BJ (cell line): Measurements from ENCODE around the gene PTPRK. TPM values are rescaled to one million over a fixed set of nuclear protein-coding genes. Genes with fewer than 3 reads are reported as not detected.

Source experiments
- CTCF ChIA-PET: fragments of 350-600 bp; formaldehyde crosslinking; extraction: SDS; loops from one replicate; lab custom pipeline; 2021; ENCODE audit warnings: antibody characterized with exemption, inconsistent platforms; lab: Yijun Ruan, JAX
- POLR2A ChIA-PET: fragments of 300-600 bp; sonication (Branson Sonifier 250); formaldehyde crosslinking; extraction: SDS; loops from one replicate; lab custom pipeline; 2021; ENCODE audit warnings: antibody characterized with exemption; lab: Charles Lee
- DNase-seq: peaks from one replicate; pipeline ENCODE4 v3.0.0-alpha.2; 2011; ENCODE audit warnings: low read depth
- H3K27me3 ChIP-seq: 2 replicates; pipeline ENCODE4 v1.6.0; 2011; ENCODE audit warnings: low read length; ENCODE audit not compliant: control insufficient read depth, insufficient read depth
- H3K36me3 ChIP-seq: 2 replicates; pipeline ENCODE4 v1.5.1; 2011; ENCODE audit warnings: low read length; ENCODE audit not compliant: control insufficient read depth, insufficient read depth
- H3K4me3 ChIP-seq: 2 replicates; pipeline ENCODE4 v1.5.1; 2011; ENCODE audit warnings: low read depth, mild to moderate bottlenecking, control low read depth, low read length
- CTCF ChIP-seq: IDR thresholded peaks from 2 replicates; pipeline ENCODE4 v1.5.1; 2011; ENCODE audit warnings: low read depth, mild to moderate bottlenecking, control low read depth, inconsistent platforms, low read length, moderate library complexity; ENCODE audit not compliant: insufficient read depth
- polyA plus RNA-seq: library from polyadenylated mRNA; depleted of rRNA; stranded (reverse); fragments of >200 nt; gene quantifications from 2 replicates; pipeline ENCODE4 v1.2.3, GENCODE V29; 2011

PTPRK gene
- polyA plus RNA-seq, 1 experiment = 18.5 TPM

- peaks cover 4% of the 10 kb centered on the region; the same call in 1 of the 2 replicates for H3K36me3 ChIP-seq
- no peak overlapping the region for H3K4me3 ChIP-seq
- no peaks in the 10 kb centered on the region for H3K27me3 ChIP-seq
- no peak for DNase-seq
- CTCF ChIA-PET = no interaction called here
- no peak for TF ChIP-seq CTCF
- POLR2A ChIA-PET = interaction anchor here (0.5 kb wide), 1 partner anchor 274 kb away, joined by 4 read pairs; no protein-coding TSS in a partner anchor
Measured at GRCh38 chr6:128062882-128063603, 457.4 kb downstream of the PTPRK start.

- no peaks in the 10 kb centered on the region for H3K27me3 ChIP-seq
- H3K4me3 ChIP-seq = no peak overlapping the region
- no peak for TF ChIP-seq CTCF
- no peaks in the 10 kb centered on the region; the same call in none of the 2 replicates for H3K36me3 ChIP-seq
- DNase-seq = peak; percentile 26
- POLR2A ChIA-PET = no interaction called here
- CTCF ChIA-PET = no interaction called here
Measured at GRCh38 chr6:128057946-128058345, 462.5 kb downstream of the PTPRK start.

GRCh38 chr6:128057541-128057940 is 462.9 kb downstream of the PTPRK start:
- POLR2A ChIA-PET = no interaction called here
- CTCF ChIA-PET = no interaction called here
- Histone ChIP-seq H3K36me3 (no peaks in the 10 kb centered on the region; the same call in none of the 2 replicates), H3K4me3 (no peak overlapping the region), H3K27me3 (no peaks in the 10 kb centered on the region)
- no peak for TF ChIP-seq CTCF
- no peak for DNase-seq

GRCh38 chr6:128053109-128053508 is 467.3 kb downstream of the PTPRK start:
- ChIA-PET POLR2A (no interaction called here), CTCF (no interaction called here)
- Histone ChIP-seq H3K27me3 (no peaks in the 10 kb centered on the region), H3K36me3 (no peaks in the 10 kb centered on the region; the same call in none of the 2 replicates), H3K4me3 (no peak overlapping the region)
- TF ChIP-seq CTCF = no peak
- no peak for DNase-seq

- POLR2A ChIA-PET = no interaction called here
- no peaks in the 10 kb centered on the region for H3K27me3 ChIP-seq
- CTCF ChIA-PET = no interaction called here
- no peak for TF ChIP-seq CTCF
- no peaks in the 10 kb centered on the region for H3K36me3 ChIP-seq
- no peak for DNase-seq
- H3K4me3 ChIP-seq = no peak overlapping the region
Measured at GRCh38 chr6:128047989-128048388, 472.4 kb downstream of the PTPRK start.
